Aorta (tissue), 5 donors: ENCODE measurements around the gene ASCC3. TPM values are rescaled to one million over a fixed set of nuclear protein-coding genes. Genes with fewer than 3 reads are reported as not detected.

Experiments
- ATAC-seq: fragments of 200-7000 bp; cut with Tn5 transposase; one replicate; pipeline ENCODE4 v1.9.1; 2022; ENCODE audit warnings: moderate library complexity; ENCODE audit not compliant: low FRiP score
- DNase-seq, 2 donors: peaks; one replicate each; pipeline ENCODE4 v3.0.0-alpha.2; 2020
- H3K27ac ChIP-seq, 2 donors: one replicate each; pipeline ENCODE4 v1.5.1; 2013; ENCODE audit warnings: low read length in 2 of 2, mild to moderate bottlenecking in 2 of 2, moderate library complexity in 2 of 2, control low read depth in 1 of 2, inconsistent platforms in 1 of 2, low read depth in 1 of 2
- H3K27me3 ChIP-seq, 2 donors: one replicate each; pipeline ENCODE4 v1.6.1; 2013; ENCODE audit warnings: control low read depth in 1 of 2, low read length in 1 of 2, mild to moderate bottlenecking in 1 of 2, moderate library complexity in 1 of 2; ENCODE audit not compliant: insufficient read depth in 2 of 2, control insufficient read depth in 1 of 2
- H3K36me3 ChIP-seq, 2 donors: one replicate each; pipeline ENCODE4 v1.6.1; 2013; ENCODE audit warnings: control low read depth in 1 of 2, low read length in 1 of 2, mild to moderate bottlenecking in 1 of 2; ENCODE audit not compliant: insufficient read depth in 2 of 2, control insufficient read depth in 1 of 2
- H3K4me1 ChIP-seq, 2 donors: one replicate each; pipeline ENCODE4 v1.6.1; 2013; ENCODE audit warnings: low read length in 2 of 2, control low read depth in 1 of 2, mild to moderate bottlenecking in 1 of 2, moderate library complexity in 1 of 2; ENCODE audit not compliant: insufficient read depth in 2 of 2, control insufficient read depth in 1 of 2
- H3K4me3 ChIP-seq, 2 donors: one replicate each; pipeline ENCODE4 v1.5.1; 2013; ENCODE audit warnings: low read length in 2 of 2, control low read depth in 1 of 2, mild to moderate bottlenecking in 1 of 2
- H3K9me3 ChIP-seq: one replicate; pipeline ENCODE4 v1.6.1; 2013; ENCODE audit warnings: mild to moderate bottlenecking, low read length; ENCODE audit not compliant: control insufficient read depth
- WGBS, 2 donors: extraction: QIAGEN DNeasy Blood & Tissue Kit; methylation state at CpG; one replicate each; pipeline ENCODE4 v1.1.7; 2013; 5-methylcytosine and 5-hydroxymethylcytosine counted together
- intact Hi-C, 2 donors: fragments of 100-400 bp; cut with DNase I; formaldehyde crosslinking; loops; one replicate each; pipeline versions ENCODE4 v1.14.2 to v1.15.0; 2022
- polyA plus RNA-seq, 2 donors: library from polyadenylated mRNA; stranded (reverse); fragments of 200-250 nt; gene quantifications; one replicate each; pipeline ENCODE4 v1.2.3, GENCODE V29; 2013
- total RNA-seq, 2 donors: library from RNA; stranded (reverse); fragmentation: NEBNext Ultra II Directional; extraction: Animal tissue kit (Norgen Biotek cat#: 25700); gene quantifications; one replicate each; pipeline ENCODE4 v1.2.1, GENCODE V29; 2021
- donor health status: healthy with polysubstance abuse.
- donor health status: Bipolar disorder and iron deficiency.
- donor health status: DM: no; HTN: no; CAD: no.
- donor health status: DM: no; HTN: no; CAD: no.
- donor health status: DM: yes; HTN: yes; CAD: no.

Gene ASCC3
- total and polyA plus RNA-seq, 4 donors = 3.5 to 46.9 (median 26.8) TPM

DNA sequence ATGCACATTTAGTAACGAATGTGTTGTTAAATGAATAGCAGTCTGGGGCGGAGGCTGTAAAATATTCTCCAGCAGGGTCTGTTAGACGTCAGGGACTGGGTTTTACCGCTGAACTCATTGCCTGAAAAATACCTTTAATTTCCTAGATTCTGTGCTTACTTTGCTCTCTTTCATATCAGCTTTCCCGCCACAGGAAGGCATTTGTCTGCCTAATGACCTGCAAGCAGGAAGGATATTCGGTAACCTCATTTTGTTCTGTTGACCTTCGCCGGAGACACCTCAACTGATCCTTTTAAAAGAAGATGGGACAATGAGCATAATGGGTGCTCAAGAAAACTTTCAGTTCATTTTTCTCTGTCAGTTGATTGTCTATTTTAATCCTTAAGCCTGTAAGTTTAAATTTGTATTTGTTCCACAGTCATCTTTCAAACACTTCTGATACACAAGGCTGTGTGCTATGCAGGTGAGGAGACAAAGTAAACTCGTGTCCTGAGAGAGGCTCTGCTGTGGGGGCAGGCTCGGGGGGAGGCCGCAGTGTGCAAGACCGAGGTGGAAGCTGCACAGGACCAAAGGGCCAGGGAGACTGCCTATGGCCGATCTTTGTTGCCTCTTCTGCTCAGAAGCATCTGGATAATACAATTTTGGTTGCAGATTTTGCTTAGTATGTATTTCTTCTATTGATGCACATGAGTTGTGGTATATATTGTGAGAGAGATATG, 389.0 kb downstream of the ASCC3 start:
- Histone ChIP-seq H3K4me3 (no peak overlapping the region), H3K4me1 (no peaks in the 10 kb centered on the region), H3K27ac (no peak overlapping the region), H3K36me3 (no peaks in the 10 kb centered on the region), H3K9me3 (peaks cover 1% of the 10 kb centered on the region), H3K27me3 (no peaks in the 10 kb centered on the region)
- no peak for ATAC-seq
- DNase-seq = no peak
- 71 to 73% methylated on average over 13 of the region's 13 CpGs for WGBS, 2 donors
- intact Hi-C loops = loop anchor here in 1 of 2 donors (10.0 kb wide), 1 partner anchor 173 kb away; no protein-coding TSS in a partner anchor

DNA sequence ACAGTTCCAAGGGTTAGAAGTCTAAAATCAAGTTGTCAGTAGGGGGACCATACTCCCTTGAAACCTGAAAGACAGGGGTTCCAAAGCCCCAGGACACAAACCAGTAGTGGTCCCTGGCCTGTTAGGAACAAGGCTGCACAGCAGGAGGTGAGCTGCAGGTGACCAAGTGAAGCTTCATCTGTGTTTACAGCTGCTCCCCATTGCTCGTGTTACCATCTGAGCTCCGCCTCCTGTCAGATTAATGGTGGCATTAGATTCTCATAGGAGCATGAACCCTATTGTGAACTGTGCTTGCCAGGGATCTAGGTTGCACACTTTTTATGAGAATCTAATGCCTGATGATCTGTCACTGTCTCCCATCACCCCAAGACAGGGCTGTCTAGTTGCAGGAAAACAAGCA, 391.1 kb downstream of the ASCC3 start:
- Histone ChIP-seq H3K27ac (no peak overlapping the region), H3K36me3 (no peaks in the 10 kb centered on the region), H3K27me3 (no peaks in the 10 kb centered on the region), H3K4me1 (no peaks in the 10 kb centered on the region), H3K9me3 (peaks cover 1% of the 10 kb centered on the region), H3K4me3 (no peak overlapping the region)
- intact Hi-C loops = loop anchor here in 1 of 2 donors (10.0 kb wide), 1 partner anchor 175 kb away; no protein-coding TSS in a partner anchor
- ATAC-seq (no peak), DNase-seq (no peak)
- 90 to 92% methylated on average over 2 of the region's 2 CpGs for WGBS, 2 donors

DNA sequence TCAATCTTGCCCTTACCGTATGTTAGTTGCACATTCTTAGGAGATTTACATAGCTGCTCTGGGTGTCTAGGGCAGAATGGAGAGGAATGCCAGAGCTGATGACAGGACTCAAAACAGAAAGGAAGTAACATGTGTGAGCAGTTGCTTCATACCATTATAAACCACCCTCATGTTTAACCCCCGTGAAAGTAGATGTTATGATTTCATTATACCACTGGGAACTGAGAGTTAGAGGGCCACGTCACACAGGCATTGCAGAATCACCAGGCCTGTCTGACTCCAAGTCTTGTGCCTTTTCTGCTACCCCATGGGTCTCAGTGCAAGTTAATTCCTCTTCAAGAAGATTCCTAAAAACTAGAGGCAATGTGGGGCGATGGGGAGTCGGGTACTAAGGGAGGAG, 392.9 kb downstream of the ASCC3 start:
- WGBS, 2 donors = 79 to 85% methylated on average over 5 of the region's 5 CpGs
- Histone ChIP-seq H3K4me3 (no peak overlapping the region), H3K9me3 (peaks cover 1% of the 10 kb centered on the region), H3K36me3 (no peaks in the 10 kb centered on the region), H3K27ac (no peak overlapping the region), H3K4me1 (no peaks in the 10 kb centered on the region), H3K27me3 (no peaks in the 10 kb centered on the region)
- no peak for DNase-seq
- intact Hi-C loops = loop anchor here in 1 of 2 donors (10.0 kb wide), 1 partner anchor 483 kb away; no protein-coding TSS in a partner anchor
- no peak for ATAC-seq

DNA sequence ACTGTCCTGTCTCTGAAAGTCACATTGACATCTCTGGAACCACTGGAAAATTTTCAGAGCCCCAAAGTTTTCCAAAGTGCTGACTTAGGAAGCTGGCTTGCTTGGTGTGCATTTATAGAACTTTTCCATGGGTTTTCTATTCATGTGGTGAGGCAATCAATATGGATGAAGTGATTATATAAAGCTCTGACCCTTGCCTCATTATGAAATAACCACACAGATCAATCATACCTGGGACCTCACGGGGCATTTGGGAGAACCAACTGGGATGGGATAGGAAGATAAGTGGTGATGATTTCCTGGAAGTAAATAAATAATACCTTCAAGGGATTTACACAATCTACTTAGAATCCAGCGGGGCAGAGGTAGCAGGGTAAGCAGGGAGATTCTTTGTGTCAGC, 393.5 kb downstream of the ASCC3 start:
- no peak for ATAC-seq

DNA sequence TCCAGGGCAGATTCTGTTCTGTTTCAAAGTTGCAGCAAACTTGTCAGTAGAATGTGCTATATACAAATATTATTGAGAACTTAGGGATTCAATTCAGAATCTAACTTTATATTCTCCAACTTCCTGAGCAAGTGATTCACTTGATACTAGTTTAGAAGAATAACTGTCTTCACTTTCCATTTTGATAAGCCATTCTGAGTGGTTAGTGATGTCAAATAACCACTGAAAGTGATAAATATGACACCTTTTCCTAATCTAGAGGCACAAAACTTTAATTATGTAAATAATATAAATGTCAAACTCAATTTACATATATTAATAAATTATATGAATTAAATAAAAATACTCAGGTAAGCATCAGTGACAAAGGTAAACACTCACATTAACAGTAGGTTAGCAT, 395.9 kb downstream of the ASCC3 start:
- ATAC-seq (no peak), DNase-seq (no peak)
- intact Hi-C loops = loop anchor here in 1 of 2 donors (10.0 kb wide), 1 partner anchor 480 kb away; no protein-coding TSS in a partner anchor

More for the DNA sequence above, 393.5 kb downstream of the ASCC3 start:
- Histone ChIP-seq H3K36me3 (no peaks in the 10 kb centered on the region), H3K27me3 (no peaks in the 10 kb centered on the region), H3K27ac (no peak overlapping the region), H3K4me3 (no peak overlapping the region), H3K9me3 (peaks cover 1% of the 10 kb centered on the region), H3K4me1 (no peaks in the 10 kb centered on the region)
- WGBS, 2 donors = 97 to 98% methylated on average over 2 of the region's 2 CpGs
- no peak for DNase-seq
- intact Hi-C loops = loop anchor here in 1 of 2 donors (10.0 kb wide), 1 partner anchor 483 kb away; no protein-coding TSS in a partner anchor

DNA sequence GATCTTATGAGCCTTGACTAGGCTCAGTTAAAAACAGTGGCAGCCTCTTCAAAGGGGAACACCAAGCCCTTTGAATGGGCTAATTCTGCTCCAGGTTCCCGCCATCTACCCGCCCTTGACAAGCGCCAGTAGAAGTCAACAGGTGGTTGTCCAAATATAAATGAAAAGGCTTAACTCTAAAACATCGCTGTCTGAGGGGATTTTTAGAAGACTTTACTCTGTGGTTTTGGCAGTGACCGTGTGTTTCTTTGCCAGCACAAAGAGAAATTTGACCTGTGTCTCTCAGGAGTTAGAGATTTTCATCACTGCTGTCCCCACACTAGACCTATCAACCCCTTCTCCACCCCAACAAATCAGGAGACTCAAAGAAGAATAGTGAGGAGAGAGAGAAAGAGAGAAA, 396.7 kb downstream of the ASCC3 start:
- WGBS, 2 donors = 66 to 81% methylated on average over 5 of the region's 5 CpGs
- no peak for ATAC-seq
- no peaks in the 10 kb centered on the region for H3K9me3 ChIP-seq
- H3K4me1 ChIP-seq = no peaks in the 10 kb centered on the region
- H3K27me3 ChIP-seq = no peaks in the 10 kb centered on the region
- intact Hi-C loops = loop anchor here in 1 of 2 donors (10.0 kb wide), 1 partner anchor 480 kb away; no protein-coding TSS in a partner anchor
- H3K36me3 ChIP-seq = no peaks in the 10 kb centered on the region
- H3K27ac ChIP-seq = no peak overlapping the region
- no peak for DNase-seq
- H3K4me3 ChIP-seq = no peak overlapping the region

More for the DNA sequence above, 395.9 kb downstream of the ASCC3 start:
- Histone ChIP-seq H3K36me3 (no peaks in the 10 kb centered on the region), H3K4me1 (no peaks in the 10 kb centered on the region), H3K27ac (no peak overlapping the region), H3K4me3 (no peak overlapping the region), H3K9me3 (no peaks in the 10 kb centered on the region), H3K27me3 (no peaks in the 10 kb centered on the region)

DNA sequence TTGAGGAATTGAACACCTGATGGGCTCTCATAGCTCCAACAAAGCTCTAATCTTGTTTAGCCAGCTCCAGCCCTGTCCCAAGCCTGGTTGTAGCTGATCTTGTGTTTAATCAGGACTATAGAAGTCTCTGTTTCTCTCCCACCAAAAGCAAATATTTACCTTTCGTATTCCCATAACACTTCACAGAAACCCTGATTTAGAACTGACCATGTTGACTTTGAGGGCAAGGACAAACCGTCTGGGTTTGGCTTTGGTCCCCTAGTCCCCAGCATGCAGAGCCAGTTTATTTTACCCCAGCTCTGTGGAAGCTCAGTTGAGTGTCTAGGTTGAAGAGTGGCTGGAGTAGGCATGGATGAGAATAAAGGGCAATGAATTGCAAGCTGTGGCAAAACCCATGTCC, 398.4 kb downstream of the ASCC3 start:
- Histone ChIP-seq H3K4me1 (no peaks in the 10 kb centered on the region), H3K27me3 (no peaks in the 10 kb centered on the region), H3K36me3 (no peaks in the 10 kb centered on the region), H3K27ac (no peak overlapping the region), H3K4me3 (no peak overlapping the region), H3K9me3 (no peaks in the 10 kb centered on the region)
- 45 to 48% methylated on average over 2 of the region's 2 CpGs for WGBS, 2 donors
- DNase-seq = no peak
- no peak for ATAC-seq
- intact Hi-C loops = loop anchor here in 1 of 2 donors (10.0 kb wide), 1 partner anchor 478 kb away; no protein-coding TSS in a partner anchor

DNA sequence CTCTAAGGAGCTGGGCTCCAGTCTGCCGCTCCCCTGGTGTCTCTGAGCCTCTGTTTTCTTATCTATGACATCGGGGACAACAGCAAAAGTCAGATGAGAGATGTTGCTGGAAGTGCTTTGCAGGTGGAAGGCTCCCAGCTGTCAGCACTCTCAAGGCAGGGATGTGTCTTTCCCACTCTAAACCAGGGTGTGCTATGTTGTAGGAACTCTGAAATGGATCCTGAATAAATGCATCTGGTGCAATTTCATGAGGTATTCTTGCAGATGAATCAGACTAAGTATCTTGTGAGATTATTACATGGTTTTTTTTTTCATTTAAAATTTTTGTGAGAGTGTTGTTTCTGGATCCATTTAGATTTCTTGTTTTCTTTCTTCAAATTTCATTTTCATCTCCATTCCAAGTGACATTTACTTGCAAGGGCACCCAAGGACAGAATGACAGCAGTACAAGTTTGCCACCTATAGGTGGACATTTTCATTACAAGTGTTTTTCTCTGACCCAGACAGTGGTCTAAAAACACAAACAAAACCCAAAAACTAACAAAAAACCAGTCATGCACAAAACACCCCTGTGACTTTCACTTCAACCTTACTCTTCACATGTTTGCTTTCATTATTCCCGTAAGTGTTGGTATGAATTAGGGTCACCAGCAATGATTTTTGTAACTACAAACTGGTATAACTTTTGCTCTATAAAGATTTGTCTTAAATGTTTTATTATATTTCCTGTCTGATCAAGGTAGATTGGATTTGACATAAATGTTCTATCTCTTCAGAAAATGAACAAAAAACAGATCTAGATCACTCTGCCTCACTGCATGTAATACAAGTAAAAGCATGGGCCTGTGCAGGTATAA, 401.7 kb downstream of the ASCC3 start:
- H3K4me3 ChIP-seq = no peak overlapping the region

More for the DNA sequence above, 401.7 kb downstream of the ASCC3 start:
- ATAC-seq (no peak), DNase-seq (no peak)
- WGBS, 2 donors = 82 to 92% methylated on average over 3 of the region's 3 CpGs
- Histone ChIP-seq H3K27me3 (no peaks in the 10 kb centered on the region), H3K36me3 (no peaks in the 10 kb centered on the region), H3K27ac (no peak overlapping the region), H3K9me3 (peaks cover 2% of the 10 kb centered on the region), H3K4me1 (no peaks in the 10 kb centered on the region)
- intact Hi-C loops = loop anchor here (1.0 to 10.0 kb wide), 4 partner anchors 303 to 475 kb away; no protein-coding TSS in a partner anchor
